GM21576 (cell line): ENCODE results near the gene GPR35.
"Not testable (repeated sequence)": the region's sequence is repeated elsewhere in the genome, so short reads cannot be mapped to it uniquely, and the experiment has no call there.

Experiments
- ATAC-seq: cut with Tn5 transposase; IDR thresholded peaks from one replicate; pipeline ENCODE4 v1.9.1; 2021; ENCODE audit warnings: mild to moderate bottlenecking, moderate library complexity; ENCODE audit not compliant: unreplicated experiment

Gene GPR35

DNA sequence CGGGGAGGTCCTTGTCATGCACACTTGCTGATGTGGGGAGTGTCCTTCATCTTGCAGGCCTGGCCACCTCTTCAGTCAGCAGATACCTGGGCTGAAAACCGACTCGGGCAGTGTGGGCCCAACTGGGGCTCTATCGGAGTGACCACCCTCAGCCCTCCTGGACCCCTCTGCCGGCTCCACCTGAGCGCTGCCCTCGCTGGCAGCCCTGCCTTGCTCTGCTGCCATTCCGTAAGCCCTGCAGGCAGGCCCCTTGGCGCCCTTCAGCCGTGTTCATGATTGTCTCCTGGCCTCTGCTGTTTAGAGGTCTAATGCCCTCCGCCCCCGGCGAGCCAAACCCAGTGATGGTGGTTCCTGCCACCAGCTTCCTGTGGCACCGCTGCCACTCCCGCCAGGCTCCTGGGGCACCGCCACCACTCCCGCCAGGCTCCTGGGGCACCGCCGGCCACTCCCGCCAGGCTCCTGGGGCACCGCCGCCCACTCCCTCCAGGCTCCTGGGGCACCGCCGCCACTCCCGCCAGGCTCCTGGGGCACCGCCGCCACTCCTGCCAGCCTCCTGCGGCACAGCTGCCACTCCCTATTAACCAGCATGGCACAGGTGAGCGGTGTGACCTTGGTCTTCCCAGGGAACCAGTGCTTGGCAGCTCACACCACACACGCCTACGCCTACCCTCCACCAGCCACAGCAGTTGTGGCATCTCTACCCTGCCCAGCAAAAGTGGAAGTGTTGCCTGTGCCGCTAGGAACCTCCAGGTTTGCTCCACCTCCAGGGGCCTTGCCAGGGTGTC, 22.8 kb upstream of the GPR35 start:
- ATAC-seq = no peak

DNA sequence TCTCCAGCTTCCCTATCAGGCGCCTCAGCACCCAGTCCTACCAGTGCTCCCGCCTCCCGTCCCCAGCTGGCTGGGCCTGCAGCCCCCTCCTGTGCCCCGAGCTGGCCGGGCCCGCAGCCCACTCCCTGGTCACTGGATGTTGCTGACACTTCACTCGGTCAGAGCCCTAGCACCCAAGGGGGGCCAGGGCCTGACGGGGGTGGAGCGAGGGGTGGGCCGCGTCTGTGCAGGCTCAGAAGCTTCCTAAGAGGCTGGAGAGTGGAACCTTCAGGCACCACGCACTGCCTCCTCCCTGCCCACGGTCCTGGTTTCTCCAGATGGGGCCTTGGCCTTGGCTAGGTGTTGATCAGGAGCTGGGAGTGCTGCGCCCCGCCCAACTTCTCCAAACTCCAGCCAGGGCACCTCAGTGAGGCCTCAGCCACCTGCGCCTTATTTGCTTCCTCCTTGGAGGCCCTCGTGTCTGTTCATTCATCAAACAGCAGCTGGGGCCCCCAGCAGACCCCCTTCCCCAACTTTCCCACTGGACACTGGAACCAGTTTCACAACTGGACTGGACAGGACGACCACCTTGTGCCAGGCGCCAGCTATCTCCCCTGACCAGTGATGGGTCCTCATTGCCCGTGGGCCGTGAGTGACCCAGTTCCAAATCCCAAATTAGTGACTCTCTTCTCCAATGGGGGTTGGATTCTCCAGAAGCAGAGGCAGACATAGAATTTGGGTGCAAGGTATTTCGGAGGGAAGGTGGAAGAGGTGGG, 22.0 kb upstream of the GPR35 start:
- ATAC-seq = no peak

DNA sequence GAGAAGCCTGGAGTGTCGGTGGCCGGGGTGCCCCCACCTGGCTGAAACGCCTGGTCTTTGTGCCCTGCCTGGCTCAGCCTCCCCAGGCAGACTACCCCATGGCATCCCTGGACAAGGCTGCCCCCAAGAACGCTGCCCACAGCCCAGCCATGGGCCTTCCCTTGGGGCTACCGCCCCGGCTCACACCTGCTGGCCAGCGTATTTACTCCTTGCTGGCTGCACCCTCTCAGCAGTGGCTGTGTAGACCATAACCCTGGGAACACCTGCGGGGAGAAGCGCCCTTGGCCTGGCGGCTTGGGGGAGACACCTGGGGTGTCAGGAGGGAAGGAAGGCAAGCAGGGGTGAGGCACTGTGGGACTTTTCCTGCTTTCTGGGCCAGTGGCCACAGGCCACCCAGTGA, 21.4 kb upstream of the GPR35 start:
- no peak for ATAC-seq

DNA sequence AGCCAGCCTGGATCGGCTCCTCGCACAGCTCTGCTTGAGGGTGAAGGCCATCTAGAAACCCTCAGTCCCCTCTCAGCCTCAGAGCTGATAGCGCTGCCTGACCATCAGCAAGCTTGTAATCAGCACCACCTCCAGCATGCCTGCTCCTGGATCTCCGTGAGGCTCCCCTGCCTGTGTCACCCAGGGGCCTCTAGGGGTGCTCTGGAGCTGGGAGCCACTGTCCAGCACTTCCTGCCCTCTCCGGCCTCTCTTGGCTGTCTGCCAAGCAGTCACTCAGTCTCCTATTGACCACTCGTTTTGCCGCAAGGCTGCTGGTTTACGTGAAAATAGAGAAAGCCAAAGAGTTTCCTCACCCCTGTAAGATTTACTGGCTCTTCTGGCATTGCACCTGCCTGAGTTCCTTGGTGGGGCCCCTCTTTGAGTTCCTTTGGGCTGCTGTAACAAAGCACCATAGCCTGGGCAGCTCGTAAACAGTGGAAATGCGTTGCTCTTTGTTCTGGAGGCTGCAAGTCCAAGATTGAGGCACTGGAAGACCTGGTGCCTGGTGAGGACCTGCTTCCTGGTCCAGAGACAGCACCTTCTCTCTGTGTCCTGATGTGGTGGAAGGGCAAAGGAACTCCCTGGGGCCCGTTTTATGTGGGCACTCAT, 20.9 kb upstream of the GPR35 start:
- ATAC-seq = no peak

DNA sequence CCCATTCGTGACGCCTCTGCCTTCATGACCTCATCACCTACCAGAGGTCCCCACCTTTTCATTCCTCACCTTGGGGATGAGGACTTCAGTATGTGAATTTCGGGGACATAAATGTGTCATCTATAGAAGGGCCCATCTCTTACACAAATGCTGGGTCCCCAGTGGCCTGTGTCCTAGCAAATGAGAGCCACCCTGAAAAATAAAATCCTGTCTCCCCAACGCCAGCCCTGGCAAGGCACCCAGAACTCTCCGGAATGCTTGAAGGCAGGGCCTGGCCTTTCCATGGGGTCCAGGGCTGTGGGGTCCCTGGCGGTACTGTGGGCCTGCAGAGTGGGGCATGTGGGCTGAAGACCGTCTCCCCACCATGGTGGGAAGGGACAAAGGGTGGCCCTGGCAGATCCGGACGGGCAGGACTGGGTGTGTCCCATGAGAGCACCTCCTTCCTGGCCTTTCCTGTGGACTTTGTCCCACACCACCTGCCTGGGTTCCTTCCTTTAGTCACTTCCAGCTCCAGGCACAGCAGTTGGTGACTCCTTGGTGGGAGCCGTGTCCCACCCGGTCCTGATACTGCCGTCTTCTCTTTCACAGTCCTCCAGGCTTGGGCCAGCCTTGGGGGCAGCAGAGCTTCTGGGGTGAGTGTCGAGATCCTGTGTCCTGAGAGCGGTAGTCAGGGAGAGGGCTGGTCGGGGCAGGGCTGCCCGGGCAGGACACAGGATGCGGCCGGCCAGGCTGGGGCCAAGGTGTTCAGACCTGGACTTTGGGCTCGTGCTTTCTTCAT, 20.2 kb upstream of the GPR35 start:
- ATAC-seq = no peak

DNA sequence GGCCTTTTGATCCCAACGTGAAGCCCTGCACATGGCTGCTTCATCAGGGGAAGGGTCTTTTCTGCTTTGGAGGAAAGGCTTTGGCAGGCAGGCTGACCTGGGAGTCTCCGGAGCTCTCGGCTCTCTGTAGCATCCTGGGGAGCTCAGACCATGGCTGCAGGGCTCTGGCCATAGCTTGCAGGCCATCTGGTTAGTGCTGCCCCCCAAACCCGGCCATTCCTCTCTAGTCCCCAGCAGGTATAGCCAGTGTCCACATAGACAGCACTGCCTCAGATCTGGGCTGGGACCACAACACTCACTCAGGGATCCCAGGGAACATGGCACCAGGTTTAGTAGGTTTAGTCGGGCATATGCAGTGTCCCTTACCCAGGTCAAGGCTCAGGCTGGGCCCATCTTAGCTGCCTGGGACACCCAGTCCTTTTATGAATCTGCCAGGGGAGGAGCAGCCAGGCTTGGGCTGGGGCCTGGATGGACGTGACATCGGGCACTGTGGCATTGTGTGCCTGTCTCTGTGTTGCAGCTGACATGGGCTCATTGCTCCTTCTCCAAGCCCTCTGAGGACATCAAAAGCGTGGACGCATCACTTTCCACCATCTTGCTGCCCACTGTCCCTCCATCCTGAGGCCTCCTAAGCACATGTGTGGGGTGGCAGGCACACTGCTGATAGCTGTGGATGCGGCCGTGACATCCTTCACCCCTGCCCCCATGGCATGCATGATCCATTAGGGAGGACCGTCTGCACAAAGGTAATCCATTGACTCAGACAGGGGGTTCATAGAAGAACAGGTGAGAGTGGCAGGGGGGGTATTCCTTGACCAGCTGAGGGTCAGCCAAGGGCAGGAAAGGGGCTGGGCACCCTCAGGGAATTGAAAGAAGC, 19.2 kb upstream of the GPR35 start:
- ATAC-seq = no peak

DNA sequence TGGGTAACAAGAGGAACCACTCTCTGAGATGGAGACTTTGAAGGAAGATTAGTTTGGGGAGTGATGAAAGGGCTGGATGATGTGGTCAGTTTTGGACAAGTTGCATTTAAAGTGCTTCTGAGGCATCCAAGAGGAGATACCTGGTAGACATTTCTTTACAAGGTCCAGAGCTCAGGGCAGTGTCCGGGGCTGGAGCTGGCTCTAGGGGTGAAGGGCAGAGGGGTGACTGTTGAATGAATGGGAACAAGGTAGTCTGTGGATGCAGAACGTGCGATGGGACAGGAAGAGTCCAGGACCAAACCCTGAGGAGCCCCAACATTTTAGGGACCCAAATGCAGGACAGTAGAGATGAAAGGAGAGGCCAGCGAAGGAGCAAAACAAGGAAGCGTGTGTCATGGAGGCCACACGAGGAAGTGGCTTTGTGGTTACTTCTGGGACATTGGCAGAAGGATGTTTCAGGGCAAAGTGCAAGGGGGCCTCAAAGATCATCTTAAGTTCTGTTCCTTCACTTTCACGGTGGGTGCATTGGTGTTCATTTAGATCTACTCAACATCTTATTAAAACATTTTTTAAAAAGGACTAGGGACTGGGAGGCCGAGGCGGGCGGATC, 13.6 kb upstream of the GPR35 start:
- no peak for ATAC-seq

DNA sequence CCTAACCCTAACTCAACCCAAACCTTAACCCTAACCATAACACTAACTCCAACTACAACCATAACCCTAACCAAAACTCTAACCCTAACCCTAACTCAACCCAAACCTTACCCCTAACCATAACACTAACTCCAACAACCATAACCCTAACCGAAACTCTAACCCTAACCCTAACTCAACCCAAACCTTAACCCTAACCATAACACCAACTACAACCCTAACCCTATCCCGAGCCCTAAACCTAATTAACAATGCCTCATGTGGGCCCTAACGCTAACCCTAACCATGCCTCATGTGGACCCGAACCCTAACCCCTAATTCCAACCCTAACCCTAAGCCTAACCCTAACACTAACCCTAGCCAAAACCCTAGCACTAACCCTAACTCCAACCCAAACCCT, 11.5 kb upstream of the GPR35 start:
- ATAC-seq = no peak

DNA sequence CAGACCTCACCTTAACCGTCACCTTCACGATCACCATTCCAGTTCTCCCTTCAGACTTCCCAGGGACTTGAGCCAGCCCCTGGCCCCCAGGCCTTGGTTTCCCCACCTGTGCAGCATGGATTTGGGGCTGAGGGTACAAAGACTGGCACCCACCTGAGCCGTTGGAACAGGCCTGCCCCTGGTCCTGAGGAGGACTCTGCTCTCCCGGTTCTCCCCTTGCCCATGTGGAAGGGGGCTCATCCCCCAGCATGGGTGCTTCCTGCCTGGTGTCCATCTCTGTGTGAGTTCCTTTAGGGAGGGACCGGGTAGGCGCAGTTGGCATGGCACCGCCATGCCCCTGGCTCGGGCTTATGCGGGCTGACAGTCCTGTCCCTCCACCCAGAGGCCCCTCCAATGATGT, 10.9 kb upstream of the GPR35 start:
- ATAC-seq = no peak

DNA sequence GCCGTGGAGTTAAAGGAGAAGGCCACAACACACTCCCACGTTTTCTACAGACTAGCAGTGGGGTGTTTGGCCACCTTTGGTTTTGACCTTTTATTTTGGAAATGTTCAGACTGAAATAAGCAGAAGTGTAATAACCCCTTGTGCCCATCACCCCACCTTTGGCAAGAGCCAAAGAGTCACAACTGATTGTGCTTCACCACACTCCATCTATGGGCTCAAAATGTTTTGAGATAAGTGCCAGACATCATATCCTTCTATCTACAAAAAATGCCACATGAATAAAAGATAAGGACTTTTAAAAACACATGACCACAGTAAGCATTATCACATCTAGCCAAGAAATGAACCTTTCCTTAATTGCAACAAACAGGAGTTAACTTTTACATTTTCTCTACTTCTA, 9.9 kb upstream of the GPR35 start:
- no peak for ATAC-seq

DNA sequence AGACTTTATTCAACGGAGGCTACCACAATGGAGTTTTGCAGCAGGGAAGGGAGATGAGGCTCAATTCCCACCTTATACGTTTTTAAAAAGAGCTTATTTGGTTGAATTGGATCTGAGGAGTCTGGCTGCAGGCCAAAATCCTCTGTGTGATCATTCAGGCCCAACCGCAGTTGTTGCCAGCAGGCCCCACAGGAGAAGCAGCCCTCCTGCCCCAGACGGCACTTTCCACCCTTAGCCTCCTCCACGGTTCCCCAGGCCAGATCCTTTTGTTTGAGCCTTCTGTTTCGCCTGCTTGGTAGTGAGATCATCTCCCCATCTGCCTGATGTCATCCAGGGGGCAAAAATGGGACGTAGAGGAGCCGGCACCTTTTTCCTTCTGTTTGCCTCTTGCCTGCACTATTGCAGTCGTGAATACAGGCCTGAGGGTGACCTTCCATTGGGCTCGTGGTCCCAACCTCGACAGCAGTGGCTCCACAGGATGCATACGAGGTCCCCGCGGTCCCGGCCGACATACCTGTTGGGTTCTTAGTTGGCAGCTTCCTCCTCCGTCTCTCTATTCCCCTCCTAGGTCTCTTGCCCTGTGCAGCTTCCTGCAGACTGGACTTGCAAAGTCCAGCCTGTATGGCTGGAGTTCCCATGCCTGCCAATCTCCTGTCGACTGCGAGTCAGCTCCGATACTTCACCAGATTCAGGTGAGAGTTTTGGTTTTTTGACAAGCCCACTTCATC, 9.3 kb upstream of the GPR35 start:
- ATAC-seq = no peak

DNA sequence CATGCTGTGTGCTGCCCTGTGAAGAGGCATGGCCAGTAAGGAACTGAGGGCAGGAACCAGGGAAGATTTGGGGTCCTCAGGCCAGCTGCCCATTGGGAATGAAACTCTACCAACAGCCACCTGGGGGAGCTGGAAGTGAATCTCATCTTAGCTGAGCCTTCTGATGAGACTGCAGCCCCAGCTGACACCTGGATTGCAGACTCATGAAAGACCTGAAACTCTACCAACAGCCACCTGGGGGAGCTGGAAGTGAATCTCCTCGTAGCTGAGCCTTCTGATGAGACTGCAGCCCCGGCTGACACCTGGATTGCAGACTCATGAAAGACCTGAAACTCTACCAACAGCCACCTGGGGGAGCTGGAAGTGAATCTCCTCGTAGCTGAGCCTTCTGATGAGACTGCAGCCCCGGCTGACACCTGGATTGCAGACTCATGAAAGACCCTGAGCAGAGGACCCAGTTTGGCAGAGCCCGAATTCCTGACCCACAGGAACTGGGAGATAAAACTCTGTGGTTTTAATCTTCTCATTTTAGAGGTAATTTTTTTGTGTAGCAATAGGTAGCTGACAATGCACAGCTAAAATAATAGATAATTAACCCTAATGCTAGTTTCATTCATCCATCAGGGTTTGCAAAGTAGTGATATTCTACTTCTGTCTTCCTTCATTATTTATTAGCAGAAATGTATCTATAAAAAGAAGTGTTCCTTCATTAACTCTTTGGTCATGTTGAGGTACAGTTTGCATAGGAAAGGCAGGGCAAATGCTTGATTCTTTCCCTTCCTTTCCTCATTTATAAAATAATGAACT, 8.2 kb upstream of the GPR35 start:
- not testable (repeated sequence) for ATAC-seq

DNA sequence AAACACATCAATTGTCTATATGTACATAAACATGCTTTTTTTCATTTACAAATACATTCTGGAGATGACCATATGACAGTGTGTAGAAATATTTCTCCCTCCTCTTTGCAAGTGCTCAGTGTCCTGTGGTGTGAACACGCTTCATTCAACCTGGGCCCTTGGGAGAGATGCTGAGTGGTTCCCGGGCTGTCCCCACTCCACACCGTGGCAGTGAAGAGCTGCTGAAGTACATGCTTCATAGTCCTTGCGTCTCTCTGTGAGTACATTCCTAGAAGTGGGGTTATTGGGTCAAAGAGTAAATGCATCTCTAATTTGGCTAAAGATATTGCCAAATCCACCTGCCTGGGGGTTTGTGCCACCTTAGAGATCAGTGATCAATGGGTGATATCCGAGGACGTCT, 6.5 kb upstream of the GPR35 start:
- ATAC-seq = no peak

DNA sequence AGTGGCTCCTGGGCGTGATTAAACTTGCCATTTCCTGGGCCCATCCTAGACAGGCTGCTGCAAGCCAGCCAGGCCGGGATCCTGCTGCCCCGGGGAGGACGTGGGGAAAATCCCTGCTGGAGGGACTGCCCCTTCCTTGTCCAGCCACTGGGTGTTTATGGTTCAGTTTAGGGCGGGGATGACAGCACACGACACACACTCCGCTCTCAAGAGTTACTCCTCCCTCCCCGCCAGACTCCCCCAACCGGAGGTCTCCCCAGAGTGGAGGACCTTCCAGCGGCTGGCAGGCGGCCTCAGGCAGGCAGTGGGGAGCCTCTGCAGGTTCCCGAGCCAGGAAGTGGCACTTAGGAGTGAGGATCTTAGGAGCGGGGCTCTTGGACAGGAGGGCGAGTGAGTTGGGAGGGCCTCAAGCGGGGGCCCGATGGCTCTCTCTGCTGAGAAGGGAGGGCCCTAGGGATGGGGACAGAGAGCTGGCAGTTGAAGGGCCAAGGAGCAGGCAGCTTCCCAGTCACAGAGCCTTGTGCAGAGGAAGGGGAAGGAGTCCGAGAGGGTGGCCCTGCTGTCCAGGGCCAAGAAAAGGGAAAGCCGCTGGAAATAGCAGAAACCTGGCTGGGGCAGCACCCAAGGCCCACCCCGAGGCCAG, 5.7 kb upstream of the GPR35 start:
- ATAC-seq = no peak

DNA sequence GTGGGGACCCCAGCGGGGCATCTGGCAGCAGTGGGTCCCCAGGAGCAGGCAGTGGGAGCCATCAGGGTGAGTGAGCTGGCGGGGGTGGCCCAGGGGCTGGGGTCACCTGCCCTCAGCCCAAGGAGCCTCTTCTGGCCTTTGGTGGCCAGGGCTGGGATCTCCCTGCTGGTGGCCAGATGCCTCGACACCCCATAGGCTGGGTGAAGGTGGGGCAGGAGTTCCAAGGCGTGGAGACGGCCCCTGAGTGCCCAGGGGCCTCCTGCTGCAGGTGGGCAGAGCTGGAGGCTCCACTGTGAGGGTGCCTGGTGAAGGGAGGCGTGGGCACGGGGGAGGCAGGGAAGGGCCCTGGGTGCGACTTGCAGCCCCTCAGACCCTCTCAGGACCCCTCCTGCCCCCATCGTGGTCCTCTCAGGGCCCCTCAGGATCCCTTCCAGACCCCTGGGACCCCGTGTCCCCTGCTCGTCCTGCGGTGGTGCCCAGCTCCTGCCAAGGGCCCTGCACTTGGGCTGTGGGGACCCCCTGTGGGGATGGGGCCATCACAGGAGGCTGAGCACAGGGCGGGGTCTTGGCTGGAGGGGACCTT, 5.0 kb upstream of the GPR35 start:
- ATAC-seq = no peak

DNA sequence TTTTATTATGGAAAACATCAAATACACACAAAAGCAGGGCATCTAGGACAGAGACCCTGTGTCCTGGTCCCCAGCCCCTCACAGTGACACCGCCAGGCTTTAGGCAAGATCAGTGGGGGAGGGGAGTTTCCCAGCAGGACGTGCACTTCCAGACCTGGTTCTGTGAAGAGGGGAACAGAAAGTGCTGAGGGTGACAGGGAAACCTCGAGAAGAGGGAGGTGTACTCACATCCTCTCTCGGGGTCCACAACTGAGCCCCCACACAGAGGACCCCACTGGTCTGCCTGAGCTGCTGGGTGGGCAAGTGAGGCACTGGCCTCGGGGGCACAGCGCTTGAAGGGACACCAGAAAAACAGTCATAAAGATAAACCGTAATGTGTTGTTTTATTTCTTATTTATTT, 4.4 kb upstream of the GPR35 start:
- ATAC-seq = no peak

DNA sequence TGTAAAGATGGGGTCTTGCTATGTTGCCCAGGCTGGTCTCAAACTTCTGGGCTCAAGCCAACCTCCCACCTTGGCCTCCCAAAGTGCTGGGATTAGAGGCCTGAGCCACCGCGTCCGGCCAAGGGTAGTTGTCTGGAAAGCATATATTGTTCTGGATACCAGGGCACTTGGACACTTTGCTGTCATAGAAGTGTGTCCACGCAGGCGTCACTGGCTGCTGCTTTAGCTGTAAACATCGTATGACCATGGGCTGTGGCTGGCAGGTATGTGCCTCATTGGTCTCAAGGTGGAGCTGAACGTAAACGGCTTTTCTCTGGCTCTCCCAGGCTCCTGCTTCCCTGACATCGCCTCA, 3.2 kb upstream of the GPR35 start:
- ATAC-seq = no peak
